HepG2 (cell line): Measurements from ENCODE around the gene PROP1. TPM values are rescaled to one million over a fixed set of nuclear protein-coding genes. Genes with fewer than 3 reads are reported as not detected.
"Not testable (repeated sequence)": the region's sequence is repeated elsewhere in the genome, so short reads cannot be mapped to it uniquely, and the experiment has no call there.

Experiments
- ATAC-seq: fragments of 200-7000 bp; cut with Tn5 transposase; 3 replicates; pipeline ENCODE4 v1.9.1; 2020; ENCODE audit warnings: mild to moderate bottlenecking, moderate library complexity
- BruUV-seq: library from RNA; stranded (reverse); fragments of 400-500 nt; replicated peaks from 2 replicates; lab custom pipeline; 2021; lab: Mats Ljungman, UMichigan
- CTCF ChIA-PET: fragments of 300-600 bp; formaldehyde crosslinking; extraction: SDS; loops from one replicate; lab custom pipeline; 2021; ENCODE audit warnings: low total read pairs, inconsistent platforms, low intra/inter-chr PET ratio; lab: Yijun Ruan, JAX
- POLR2A ChIA-PET: fragments of 350-600 bp; sonication (Branson Sonifier 250); formaldehyde crosslinking; loops from one replicate; lab custom pipeline; 2020; ENCODE audit warnings: antibody characterized with exemption, inconsistent platforms; lab: Yijun Ruan, JAX
- DNase-seq: peaks from one replicate; pipeline ENCODE4 v3.0.0-alpha.2; 2015; ENCODE audit warnings: low spot score
- FAIRE-seq: peaks from 3 replicates; lab custom pipeline; 2011; peaks lifted over from hg19 to GRCh38; lab: Jason Lieb, UNC
- H2AFZ ChIP-seq: one replicate; pipeline ENCODE4 v1.6.1; 2011; ENCODE audit warnings: low read length, inconsistent platforms
- H3K27ac ChIP-seq: fragments of 300-600 bp; 3 replicates; pipeline ENCODE4 v1.8.0; 2011; ENCODE audit warnings: mixed run types, mild to moderate bottlenecking, mixed read lengths, low read length, inconsistent platforms; ENCODE audit not compliant: insufficient read depth; ENCODE audit errors: extremely low read length
- H3K27me3 ChIP-seq, 2 experiments: fragments of 200-600 bp in 1 of 2; 2 replicates in 1 of 2; 3 replicates in 1 of 2; pipeline versions ENCODE4 v1.6.0 to v1.8.0; 2011; ENCODE audit warnings: low read length in 2 of 2, mild to moderate bottlenecking in 2 of 2, moderate library complexity in 2 of 2, inconsistent platforms in 1 of 2; ENCODE audit not compliant: insufficient read depth in 2 of 2, control insufficient read depth in 1 of 2
- H3K36me3 ChIP-seq, 2 experiments: fragments of 200-600 bp in 1 of 2; replicated peaks in 1 of 2; 2 replicates in 1 of 2; 3 replicates in 1 of 2; pipeline versions ENCODE4 v1.5.1 to v1.8.0; 2011; ENCODE audit warnings: low read length in 2 of 2, inconsistent platforms in 1 of 2; ENCODE audit not compliant: insufficient read depth in 2 of 2, control insufficient read depth in 1 of 2
- H3K4me1 ChIP-seq: 2 replicates; pipeline ENCODE4 v1.5.1; 2012; ENCODE audit warnings: low read length, inconsistent platforms; ENCODE audit not compliant: insufficient read depth
- H3K4me2 ChIP-seq: 2 replicates; pipeline ENCODE4 v1.6.0; 2011; ENCODE audit warnings: low read depth, low read length, inconsistent platforms
- H3K4me3 ChIP-seq, 3 experiments: fragments of 200-600 bp in 1 of 3; sonication (generic), shearing (Covaris generic) in 1 of 3; replicated peaks in 1 of 3; 2 replicates each; pipeline ENCODE4 v1.5.1; 2011 to 2016; ENCODE audit warnings: low read length in 3 of 3, inconsistent platforms in 2 of 3, low read depth in 2 of 3, mild to moderate bottlenecking in 2 of 3, control low read depth in 1 of 3, mixed read lengths in 1 of 3; ENCODE audit not compliant: insufficient read depth in 1 of 3
- H3K79me2 ChIP-seq: one replicate; pipeline ENCODE4 v1.6.1; 2011; ENCODE audit warnings: low read length, inconsistent platforms; ENCODE audit not compliant: insufficient read depth
- H3K9ac ChIP-seq: 2 replicates; pipeline ENCODE4 v1.6.0; 2011; ENCODE audit warnings: mild to moderate bottlenecking, low read depth, low read length, inconsistent platforms; ENCODE audit not compliant: insufficient read depth
- H3K9me3 ChIP-seq: 2 replicates; pipeline ENCODE4 v1.5.1; 2012; ENCODE audit warnings: mild to moderate bottlenecking, low read length
- H4K20me1 ChIP-seq: 2 replicates; pipeline ENCODE4 v1.6.0; 2011; ENCODE audit warnings: inconsistent platforms, mild to moderate bottlenecking, low read length, moderate library complexity; ENCODE audit not compliant: insufficient read depth
- WGBS: methylation state at CpG from one replicate; pipeline ENCODE4 v1.1.6; 2017; ENCODE audit warnings: low lambda C conversion rate; 5-methylcytosine and 5-hydroxymethylcytosine counted together
- in situ Hi-C: cut with HindIII; loops from 2 replicates; pipeline ENCODE4 v1.10.0; 2017; ENCODE audit warnings: low pct_unique_long_range_greater_than_20kb; ENCODE audit not compliant: extremely low pct_ligation_motif_present
- intact Hi-C: fragments of 100-400 bp; cut with micrococcal nuclease; formaldehyde crosslinking; loops from one replicate; pipeline ENCODE4 v1.10.0; 2022; ENCODE audit not compliant: unreplicated experiment
- polyA plus RNA-seq, 8 experiments: library from polyadenylated mRNA; depleted of rRNA in 3 of 8; stranded (reverse) in 7 of 8; unstranded in 1 of 8; fragments of >200 nt; fragmentation: Illumina TruSeq in 4 of 8; extraction: Trizol in 4 of 8; gene quantifications; 2 replicates each; pipeline versions ENCODE4 v1.2.1 to v1.2.3, GENCODE V29; 2011 to 2016; ENCODE audit warnings: low read depth in 4 of 8, missing spikeins in 1 of 8, mixed read lengths in 1 of 8; ENCODE audit not compliant: insufficient read depth in 1 of 8
- total RNA-seq, 5 experiments: library from RNA; depleted of rRNA; stranded (reverse); fragments of >200 nt; fragmentation: Illumina TruSeq; extraction: Trizol; gene quantifications; 2 replicates each; pipeline ENCODE4 v1.2.3, GENCODE V29; 2016; ENCODE audit warnings: low read depth in 1 of 5

The PROP1 gene
- total and polyA plus RNA-seq, 2 of the 13 experiments (the other 11 are each of a cell fraction or from before 2014, with no cell fraction given), result not detected

DNA sequence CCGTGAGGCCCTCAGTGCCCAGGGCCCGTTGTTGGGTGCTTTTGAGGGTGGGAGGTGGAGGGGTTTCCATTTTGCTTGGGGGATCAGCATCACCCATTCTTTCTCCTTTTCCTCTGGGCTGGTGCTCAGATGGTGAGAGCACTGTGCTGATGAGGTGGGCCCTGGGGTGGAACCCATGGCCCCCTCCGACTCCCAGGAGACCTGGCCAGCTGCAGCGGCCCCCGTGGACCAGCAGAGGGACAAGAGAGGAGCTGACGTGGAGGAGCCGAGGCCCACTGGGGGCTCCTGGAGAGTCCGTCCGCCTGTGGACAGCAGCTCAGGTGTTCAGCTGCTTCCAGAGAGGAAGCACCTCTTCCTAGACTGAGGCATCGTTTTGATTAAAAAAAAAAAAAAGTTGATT, 46.4 kb downstream of the PROP1 start:
- FAIRE-seq, H3K27me3 ChIP-seq, H3K9ac ChIP-seq, H3K27ac ChIP-seq, H3K9me3 ChIP-seq, BruUV-seq, H3K4me3 ChIP-seq, H2AFZ ChIP-seq, intact Hi-C loops, H3K79me2 ChIP-seq, H4K20me1 ChIP-seq, H3K36me3 ChIP-seq, DNase-seq, CTCF ChIA-PET, H3K4me1 ChIP-seq, in situ Hi-C loops, H3K4me2 ChIP-seq: not testable (repeated sequence)
- ATAC-seq, result peak; percentile 56
- 51% methylated on average over 5 of the region's 10 CpGs for WGBS
- POLR2A ChIA-PET, result interaction anchor here (0.7 kb wide), 1 partner anchor 170 kb away, joined by 3 read pairs; no protein-coding TSS in a partner anchor

DNA sequence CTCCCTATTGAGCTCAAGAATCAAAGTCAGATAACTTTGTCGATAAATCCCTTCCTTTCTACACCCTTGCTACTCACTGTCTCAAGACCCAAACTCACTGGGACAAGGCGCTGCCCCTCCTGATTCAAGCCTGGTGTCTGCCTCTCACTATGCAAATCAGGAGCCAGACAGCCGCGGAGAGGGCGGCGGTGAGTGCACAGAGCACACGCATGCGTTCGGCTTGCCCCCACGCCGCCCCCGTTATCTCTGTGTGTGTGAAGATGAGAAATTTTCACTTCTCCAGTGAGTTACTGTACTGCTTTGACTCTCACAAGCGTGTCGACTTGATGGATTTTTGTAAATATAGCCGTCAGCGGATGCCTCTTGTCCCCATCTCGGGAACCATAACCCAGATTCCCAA, 47.0 kb downstream of the PROP1 start:
- H4K20me1 ChIP-seq, H3K27ac ChIP-seq, H3K4me2 ChIP-seq, H3K9me3 ChIP-seq, DNase-seq, FAIRE-seq, POLR2A ChIA-PET, H3K4me3 ChIP-seq, H3K36me3 ChIP-seq, BruUV-seq, intact Hi-C loops, ATAC-seq, H3K27me3 ChIP-seq, in situ Hi-C loops, H3K79me2 ChIP-seq, H2AFZ ChIP-seq, H3K9ac ChIP-seq, CTCF ChIA-PET, H3K4me1 ChIP-seq: not testable (repeated sequence)
- whole genome bisulfite sequencing, result no CpG with 5 or more reads among the region's 17 CpGs

DNA sequence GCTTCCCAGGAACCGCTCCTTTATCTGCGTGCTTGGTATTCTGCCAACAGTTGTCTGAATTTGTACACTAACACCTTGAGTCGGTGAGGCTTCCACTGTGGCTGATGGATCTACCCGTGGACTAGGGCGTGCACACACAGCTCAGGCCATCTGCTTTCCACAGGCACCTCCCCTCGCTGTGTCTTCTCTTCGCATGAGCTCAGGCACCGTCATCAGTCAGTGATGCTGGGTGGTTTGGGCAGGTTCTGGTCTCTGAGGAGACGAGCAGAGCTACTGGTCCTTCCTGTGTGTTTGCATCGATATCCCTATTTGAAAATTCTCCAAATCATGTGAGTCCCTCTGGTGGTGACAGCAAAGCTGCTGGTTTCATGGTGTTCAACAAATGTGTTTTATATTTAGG, 48.1 kb downstream of the PROP1 start:
- H3K27ac ChIP-seq, intact Hi-C loops, H3K27me3 ChIP-seq, H2AFZ ChIP-seq, H4K20me1 ChIP-seq, DNase-seq, H3K4me1 ChIP-seq, BruUV-seq, H3K36me3 ChIP-seq, in situ Hi-C loops, H3K4me2 ChIP-seq, H3K9ac ChIP-seq, H3K9me3 ChIP-seq, H3K79me2 ChIP-seq, POLR2A ChIA-PET, ATAC-seq, H3K4me3 ChIP-seq, CTCF ChIA-PET: not testable (repeated sequence)
- FAIRE-seq, result peak; percentile 21
- WGBS, result 89% methylated on average over 7 of the region's 10 CpGs

DNA sequence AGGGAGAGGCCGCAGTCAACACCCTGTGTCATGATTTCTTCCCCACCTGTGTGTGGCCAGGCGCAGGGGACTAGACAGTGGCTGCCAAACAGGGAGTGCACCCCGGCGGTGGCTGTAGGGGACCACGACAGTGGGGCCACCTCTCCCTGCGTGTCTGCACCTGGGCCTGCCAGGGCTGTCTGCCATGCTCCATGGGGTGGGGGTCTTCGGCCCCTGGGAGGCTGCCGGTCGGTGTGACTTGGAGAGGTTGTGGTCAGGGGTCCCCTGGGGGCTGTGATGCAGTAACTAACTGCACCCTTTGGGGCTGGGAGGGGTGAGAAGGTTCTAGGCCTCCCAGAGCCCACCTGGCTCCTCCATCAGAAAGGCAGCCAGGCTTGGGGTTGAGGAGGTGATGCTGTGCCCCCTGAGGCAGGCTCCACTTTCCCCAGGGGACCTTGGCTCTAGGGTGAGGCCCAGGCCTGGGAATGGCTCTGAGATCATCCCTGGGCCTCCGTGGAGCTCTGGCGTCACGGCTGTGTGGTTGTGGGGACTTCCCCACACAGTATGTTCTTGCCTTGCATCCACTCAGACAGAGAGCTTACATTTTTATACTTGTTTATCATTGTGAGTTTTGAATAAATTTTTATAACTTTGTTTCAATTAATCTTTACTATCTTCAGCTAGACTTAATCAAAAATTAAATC, 50.3 kb downstream of the PROP1 start:
- H3K36me3 ChIP-seq, ATAC-seq, FAIRE-seq, CTCF ChIA-PET, POLR2A ChIA-PET, H3K79me2 ChIP-seq, DNase-seq, H3K4me2 ChIP-seq, intact Hi-C loops, H3K9ac ChIP-seq, BruUV-seq, H2AFZ ChIP-seq, H3K4me1 ChIP-seq, H3K9me3 ChIP-seq, H4K20me1 ChIP-seq, H3K27ac ChIP-seq, H3K4me3 ChIP-seq, in situ Hi-C loops, H3K27me3 ChIP-seq: not testable (repeated sequence)
- 40% methylated on average over 3 of the region's 12 CpGs for WGBS
